ENCODE measurements around the gene STX7.

STX7 gene

DNA sequence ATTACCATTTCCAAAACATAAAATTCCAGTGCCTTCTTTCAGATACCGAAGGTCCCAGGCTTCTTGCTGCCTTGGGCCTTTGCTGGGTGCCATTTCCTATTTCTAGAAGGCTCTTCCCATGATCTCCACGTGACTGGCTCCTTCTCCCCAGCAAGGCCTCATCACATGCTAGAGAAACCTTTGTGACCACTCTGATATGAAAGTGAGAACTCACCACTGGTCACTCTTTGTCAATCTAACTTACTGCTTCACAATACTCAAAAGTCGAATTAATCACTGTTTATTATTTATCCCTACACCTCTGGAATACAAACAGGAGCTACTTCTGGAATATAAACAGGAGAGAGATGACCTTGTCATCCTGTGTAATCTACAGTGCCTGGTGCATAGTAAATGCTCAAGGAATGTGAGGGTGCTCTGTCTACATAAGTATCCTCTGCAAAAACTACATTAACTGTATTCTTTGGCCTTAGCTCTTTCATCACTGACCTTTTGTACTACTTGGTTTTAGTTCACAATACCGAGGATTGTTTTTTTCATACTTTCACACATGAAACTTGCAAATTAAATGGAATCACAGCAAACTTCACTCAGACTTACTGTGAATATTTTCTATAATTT, 1.6 kb downstream of the STX7 start:
- no peaks in the 10 kb centered on the region for H3K9me3 ChIP-seq (ENCODE audit: low read length)
- peak overlapping the region; percentile 98 for H3K4me2 ChIP-seq (ENCODE audit: low read length)
- no peaks in the 10 kb centered on the region for H3K9me2 ChIP-seq (ENCODE audit: low read depth, low read length)
- no peaks in the 10 kb centered on the region for H3K27me3 ChIP-seq (ENCODE audit: insufficient read depth, low read length)
- H3K79me2 ChIP-seq (ENCODE audit: insufficient read depth, low read length): peaks cover 59% of the 10 kb centered on the region
- peaks cover 60% of the 10 kb centered on the region for H3K4me1 ChIP-seq (ENCODE audit: insufficient read depth, low read length, severe bottlenecking)
- H3K4me3 ChIP-seq (ENCODE audit: low read depth, low read length, poor library complexity, severe bottlenecking): peak overlapping the region; percentile 83
- no peak overlapping the region for H2AFZ ChIP-seq (ENCODE audit: low read length)
- no peaks in the 10 kb centered on the region for H3F3A ChIP-seq (ENCODE audit: insufficient read depth, low read length)
- no peaks in the 10 kb centered on the region for H4K20me1 ChIP-seq (ENCODE audit: insufficient read depth, low read length)
- peak overlapping the region; percentile 82 for H3K27ac ChIP-seq (ENCODE audit: low read depth, low read length, poor library complexity, severe bottlenecking)
- TF ChIP-seq CTCF (IDR thresholded peaks at IDR 0.05; ENCODE audit: low read length): no peak
- no peak for TF ChIP-seq EZH2 (IDR thresholded peaks at IDR 0.05; ENCODE audit: borderline replicate concordance, low read length)
- peak overlapping the region; percentile 76 for H3K9ac ChIP-seq (ENCODE audit: low read length)
- peaks cover 22% of the 10 kb centered on the region for H3K36me3 ChIP-seq (ENCODE audit: insufficient read depth, low read length)

DNA sequence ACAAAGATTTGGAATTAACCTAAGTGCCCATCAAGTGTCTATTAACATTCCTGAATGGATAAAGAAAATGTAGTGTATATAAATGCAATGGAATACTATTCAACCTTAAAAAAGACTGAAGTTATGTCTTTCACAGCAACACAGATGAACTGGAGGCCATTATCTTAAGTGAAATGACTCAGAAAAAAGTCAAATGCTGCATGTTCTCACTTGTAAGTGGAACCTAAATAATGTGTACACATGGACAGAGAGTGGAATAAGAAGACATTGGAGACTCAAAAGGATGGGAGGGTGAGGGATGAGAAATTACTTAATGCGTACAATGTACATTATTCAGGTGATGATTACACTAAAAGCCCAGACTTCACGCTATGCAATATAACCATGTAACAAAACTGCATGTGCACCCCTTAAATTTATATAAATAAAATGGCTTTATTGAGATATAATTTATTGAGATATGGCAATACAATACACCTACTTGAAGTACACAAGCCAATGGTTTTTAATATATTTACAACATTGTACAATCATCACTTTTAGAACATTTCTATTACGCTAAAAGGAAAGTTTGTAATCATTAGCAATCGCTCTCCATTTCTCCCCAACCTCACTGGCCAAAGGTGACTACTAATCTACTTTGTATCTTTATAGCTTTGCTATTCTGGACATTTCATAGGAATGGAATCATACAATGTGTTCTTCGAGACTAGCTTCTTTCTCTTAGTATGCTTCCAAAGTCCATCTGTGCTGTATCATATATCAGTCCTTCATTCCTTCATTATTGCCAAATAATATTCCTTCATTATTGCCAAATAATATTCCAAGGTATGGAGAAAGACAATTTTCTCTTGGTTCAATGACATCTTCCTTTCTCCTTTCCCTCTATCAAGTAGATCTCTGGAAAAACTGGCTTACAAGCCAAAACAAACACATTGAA, 5.8 kb downstream of the STX7 start:
- no peak overlapping the region for H3K9ac ChIP-seq (ENCODE audit: low read length)
- H3K36me3 ChIP-seq (ENCODE audit: insufficient read depth, low read length): peaks cover 35% of the 10 kb centered on the region
- peaks cover 85% of the 10 kb centered on the region for H3K79me2 ChIP-seq (ENCODE audit: insufficient read depth, low read length)
- peaks cover 82% of the 10 kb centered on the region for H3K4me1 ChIP-seq (ENCODE audit: insufficient read depth, low read length, severe bottlenecking)
- peak overlapping the region; percentile 20; the same call in 1 of the 2 replicates for H3K4me2 ChIP-seq (ENCODE audit: low read length)
- no peaks in the 10 kb centered on the region for H3K9me2 ChIP-seq (ENCODE audit: low read depth, low read length)
- no peaks in the 10 kb centered on the region for H3K9me3 ChIP-seq (ENCODE audit: low read length)
- H3K27ac ChIP-seq (ENCODE audit: low read depth, low read length, poor library complexity, severe bottlenecking): peak overlapping the region; percentile 60
- H3F3A ChIP-seq (ENCODE audit: insufficient read depth, low read length): no peaks in the 10 kb centered on the region
- H4K20me1 ChIP-seq (ENCODE audit: insufficient read depth, low read length): no peaks in the 10 kb centered on the region
- no peak overlapping the region for H3K4me3 ChIP-seq (ENCODE audit: low read depth, low read length, poor library complexity, severe bottlenecking)
- TF ChIP-seq EZH2 (IDR thresholded peaks at IDR 0.05; ENCODE audit: borderline replicate concordance, low read length): no peak
- TF ChIP-seq CTCF (IDR thresholded peaks at IDR 0.05; ENCODE audit: low read length): no peak
- H3K27me3 ChIP-seq (ENCODE audit: insufficient read depth, low read length): no peaks in the 10 kb centered on the region
- H2AFZ ChIP-seq (ENCODE audit: low read length): no peak overlapping the region

DNA sequence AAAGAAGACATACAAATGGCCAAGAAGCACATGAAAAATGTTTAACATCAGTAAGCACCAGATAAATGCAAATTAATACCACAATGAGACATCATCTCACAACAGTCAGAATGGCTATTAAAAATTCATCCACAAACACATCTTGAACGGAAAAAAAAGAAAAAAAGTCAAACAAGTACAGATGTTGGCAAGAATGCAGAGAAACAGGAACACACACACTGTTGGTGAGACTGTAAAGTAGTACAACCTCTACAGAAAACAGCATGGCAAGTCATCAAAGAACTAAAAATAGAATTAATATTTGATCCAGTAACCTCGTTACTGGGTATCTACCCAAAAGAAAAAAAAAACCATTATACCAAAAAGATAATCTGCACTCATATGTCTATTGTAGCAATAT, 6.5 kb downstream of the STX7 start:
- no peak for TF ChIP-seq CTCF (IDR thresholded peaks at IDR 0.05; ENCODE audit: low read length)
- peaks cover 83% of the 10 kb centered on the region for H3K4me1 ChIP-seq (ENCODE audit: insufficient read depth, low read length, severe bottlenecking)
- no peaks in the 10 kb centered on the region for H3K9me2 ChIP-seq (ENCODE audit: low read depth, low read length)
- peak overlapping the region; percentile 60 for H3K27ac ChIP-seq (ENCODE audit: low read depth, low read length, poor library complexity, severe bottlenecking)
- no peaks in the 10 kb centered on the region for H3K9me3 ChIP-seq (ENCODE audit: low read length)
- H3K9ac ChIP-seq (ENCODE audit: low read length): peak overlapping the region; percentile 12; the same call in 1 of the 2 replicates
- H3K4me2 ChIP-seq (ENCODE audit: low read length): peak overlapping the region; percentile 20; the same call in 1 of the 2 replicates
- no peaks in the 10 kb centered on the region for H4K20me1 ChIP-seq (ENCODE audit: insufficient read depth, low read length)
- no peak overlapping the region for H3K4me3 ChIP-seq (ENCODE audit: low read depth, low read length, poor library complexity, severe bottlenecking)
- no peak overlapping the region for H2AFZ ChIP-seq (ENCODE audit: low read length)
- H3F3A ChIP-seq (ENCODE audit: insufficient read depth, low read length): no peaks in the 10 kb centered on the region
- H3K36me3 ChIP-seq (ENCODE audit: insufficient read depth, low read length): peaks cover 42% of the 10 kb centered on the region
- peaks cover 78% of the 10 kb centered on the region for H3K79me2 ChIP-seq (ENCODE audit: insufficient read depth, low read length)
- no peaks in the 10 kb centered on the region for H3K27me3 ChIP-seq (ENCODE audit: insufficient read depth, low read length)

Data from OCI-LY1 (cell line).